Osteocyte (in vitro differentiated cells): Measurements from ENCODE around the gene PMIS2. TPM values are rescaled to one million over a fixed set of nuclear protein-coding genes. Genes with fewer than 3 reads are reported as not detected.

Source experiments
- DNase-seq: peaks from one replicate; pipeline ENCODE4 v3.0.0; 2021; ENCODE audit warnings: mixed read lengths; ENCODE audit not compliant: unreplicated experiment; ENCODE audit errors: extremely low spot score
- H3K27ac Mint-ChIP-seq: one replicate; pipeline ENCODE4 v1.8.0; 2021; ENCODE audit warnings: mild to moderate bottlenecking, mixed read lengths; ENCODE audit not compliant: unreplicated experiment
- H3K27me3 Mint-ChIP-seq: one replicate; pipeline ENCODE4 v1.8.0; 2021; ENCODE audit warnings: mixed read lengths; ENCODE audit not compliant: unreplicated experiment
- H3K36me3 Mint-ChIP-seq: one replicate; pipeline ENCODE4 v1.8.0; 2021; ENCODE audit warnings: mixed read lengths; ENCODE audit not compliant: unreplicated experiment
- H3K4me1 Mint-ChIP-seq: one replicate; pipeline ENCODE4 v1.8.0; 2021; ENCODE audit warnings: mixed read lengths; ENCODE audit not compliant: unreplicated experiment
- H3K4me3 Mint-ChIP-seq: one replicate; pipeline ENCODE4 v1.8.0; 2021; ENCODE audit warnings: mild to moderate bottlenecking, moderate library complexity, mixed read lengths; ENCODE audit not compliant: unreplicated experiment
- H3K9me3 Mint-ChIP-seq: one replicate; pipeline ENCODE4 v1.8.0; 2021; ENCODE audit warnings: mixed read lengths; ENCODE audit not compliant: unreplicated experiment
- CTCF ChIP-seq: fragments of 200-600 bp; sonication (generic); IDR thresholded peaks from 2 replicates; pipeline ENCODE4 v1.5.0; 2021; ENCODE audit warnings: antibody characterized with exemption, mild to moderate bottlenecking, moderate library complexity
- total RNA-seq: library from RNA; stranded (reverse); gene quantifications from 2 replicates; pipeline ENCODE4 v1.2.1, GENCODE V29; 2021

PMIS2 gene
- total RNA-seq, 1 donor from 2014 or later, result not detected

- Mint-ChIP-seq H3K4me1 (peaks cover 20% of the 10 kb centered on the region), H3K27ac (no peak overlapping the region), H3K4me3 (peak overlapping the region; percentile 4), H3K9me3 (no peaks in the 10 kb centered on the region), H3K27me3 (no peaks in the 10 kb centered on the region), H3K36me3 (no peaks in the 10 kb centered on the region)
- no peak for TF ChIP-seq CTCF
- DNase-seq, result no peak
Observed at GRCh38 chr19:35543280-35544109, 42.5 kb upstream of the PMIS2 start.

- Mint-ChIP-seq H3K4me1 (peaks cover 23% of the 10 kb centered on the region), H3K9me3 (no peaks in the 10 kb centered on the region), H3K27me3 (no peaks in the 10 kb centered on the region), H3K27ac (peak overlapping the region; percentile 87), H3K36me3 (no peaks in the 10 kb centered on the region), H3K4me3 (peak overlapping the region; percentile 88)
- DNase-seq, result no peak
- TF ChIP-seq CTCF, result no peak
Observed at GRCh38 chr19:35544110-35544802, 41.7 kb upstream of the PMIS2 start.

- no peaks in the 10 kb centered on the region for H3K27me3 Mint-ChIP-seq
- TF ChIP-seq CTCF, result no peak
- H3K36me3 Mint-ChIP-seq, result no peaks in the 10 kb centered on the region
- H3K4me3 Mint-ChIP-seq, result peak within 1 kb of the TSS; percentile 88
- peaks cover 23% of the 10 kb centered on the region for H3K4me1 Mint-ChIP-seq
- DNase-seq, result peak; percentile 95
- H3K9me3 Mint-ChIP-seq, result no peaks in the 10 kb centered on the region
- peak within 1 kb of the TSS; percentile 87 for H3K27ac Mint-ChIP-seq
Observed at GRCh38 chr19:35545001-35545854, 40.7 kb upstream of the PMIS2 start, which contains the start of gene TMEM147. Gene TMEM147, plus strand, starts transcription at chr19:35545626. Its CDS starts 114 bp downstream, at chr19:35545740.

GRCh38 chr19:35545855-35546381 is 40.1 kb upstream of the PMIS2 start:
- Mint-ChIP-seq H3K36me3 (no peaks in the 10 kb centered on the region), H3K27me3 (no peaks in the 10 kb centered on the region), H3K4me1 (peaks cover 23% of the 10 kb centered on the region), H3K4me3 (peak overlapping the region; percentile 88), H3K9me3 (no peaks in the 10 kb centered on the region), H3K27ac (peak overlapping the region; percentile 78)
- TF ChIP-seq CTCF, result no peak
- no peak for DNase-seq
